ENCODE results near the gene S1PR3. TPM values are rescaled to one million over a fixed set of nuclear protein-coding genes. Genes with fewer than 3 reads are reported as not detected.

The S1PR3 gene
- total and polyA plus RNA-seq, 5 experiments from 2014 or later = not detected

Other genes starting within 250 kb of the S1PR3 start
- gene SHC3, start 187.3 kb downstream of the S1PR3 start, total RNA-seq = under 1 TPM; 0.11 to 0.42 TPM
- not detected for gene SHC3, start 187.3 kb downstream of the S1PR3 start, polyA plus RNA-seq

All from naive thymus-derived CD8-positive, alpha-beta T cell (primary cell).